Lower lobe of right lung (tissue), 2 donors: Measurements from ENCODE around the gene NFIA. TPM values are rescaled to one million over a fixed set of nuclear protein-coding genes. Genes with fewer than 3 reads are reported as not detected.

Experiments
- ATAC-seq, 2 donors: fragments of 200-7000 bp; cut with Tn5 transposase; one replicate each; pipeline ENCODE4 v1.9.1; 2020 to 2022; ENCODE audit warnings: mild to moderate bottlenecking in 2 of 2, moderate library complexity in 2 of 2
- DNase-seq: peaks from one replicate; pipeline ENCODE4 v3.0.0-alpha.2; 2020
- H3K27ac ChIP-seq: fragments of 200-600 bp; one replicate; pipeline ENCODE4 v1.8.0; 2022
- H3K27me3 ChIP-seq: fragments of 200-600 bp; one replicate; pipeline ENCODE4 v1.8.0; 2022; ENCODE audit warnings: low read depth
- H3K36me3 ChIP-seq: fragments of 200-600 bp; one replicate; pipeline ENCODE4 v1.8.0; 2022; ENCODE audit warnings: mild to moderate bottlenecking
- H3K4me1 ChIP-seq: fragments of 200-600 bp; one replicate; pipeline ENCODE4 v1.8.0; 2022
- H3K4me3 ChIP-seq: fragments of 200-600 bp; one replicate; pipeline ENCODE4 v1.8.0; 2022; ENCODE audit warnings: mild to moderate bottlenecking
- H3K9me3 ChIP-seq: fragments of 200-600 bp; one replicate; pipeline ENCODE4 v1.8.0; 2022
- CTCF ChIP-seq: fragments of 200-600 bp; IDR thresholded peaks from one replicate; pipeline ENCODE4 v1.8.0; 2022; ENCODE audit warnings: antibody characterized with exemption, mild to moderate bottlenecking
- intact Hi-C: fragments of 100-400 bp; cut with DNase I; formaldehyde crosslinking; loops from one replicate; pipeline ENCODE4 v1.11.0; 2022
- total RNA-seq: library from RNA; stranded (reverse); fragmentation: NEBNext Ultra II Directional; extraction: Animal tissue kit (Norgen Biotek cat#: 25700); gene quantifications from one replicate; pipeline ENCODE4 v1.2.1, GENCODE V29; 2021
- donor health status: DM: no; HTN: yes; CAD: no; lungs with severe emphysema.

The NFIA gene
- total RNA-seq, 1 donor from 2014 or later: 70.0 TPM

GRCh38 chr1:61080413-61081143 is 1.8 kb upstream of the NFIA start:
- DNase-seq (no peak), ATAC-seq (no peak)
- H3K4me1 ChIP-seq: peaks cover 43% of the 10 kb centered on the region
- intact Hi-C loops: no loop called here
- peak overlapping the region; percentile 96 for H3K27ac ChIP-seq
- H3K27me3 ChIP-seq: no peaks in the 10 kb centered on the region
- no peaks in the 10 kb centered on the region for H3K9me3 ChIP-seq
- H3K36me3 ChIP-seq: no peaks in the 10 kb centered on the region
- TF ChIP-seq CTCF: no peak
- peak overlapping the region; percentile 83 for H3K4me3 ChIP-seq

- Histone ChIP-seq H3K27me3 (no peaks in the 10 kb centered on the region), H3K4me1 (peaks cover 40% of the 10 kb centered on the region), H3K4me3 (peak overlapping the region; percentile 83), H3K36me3 (no peaks in the 10 kb centered on the region), H3K27ac (peak overlapping the region; percentile 96), H3K9me3 (no peaks in the 10 kb centered on the region)
- intact Hi-C loops: no loop called here
- DNase-seq (no peak), ATAC-seq (no peak)
- no peak for TF ChIP-seq CTCF
These were observed 1.1 kb upstream of the NFIA start for GRCh38 chr1:61081144-61081685.

GRCh38 chr1:61081686-61082310 is 563 bp upstream of the NFIA start:
- Histone ChIP-seq H3K27ac (peak overlapping the region; percentile 96), H3K27me3 (no peaks in the 10 kb centered on the region), H3K4me3 (peak overlapping the region; percentile 83), H3K9me3 (no peaks in the 10 kb centered on the region), H3K4me1 (peaks cover 35% of the 10 kb centered on the region), H3K36me3 (no peaks in the 10 kb centered on the region)
- peak; percentile 62 for DNase-seq
- intact Hi-C loops: no loop called here
- no peak for TF ChIP-seq CTCF
- ATAC-seq: no peak

GRCh38 chr1:61083013-61083806 is 849 bp downstream of the NFIA start:
- Histone ChIP-seq H3K27me3 (no peaks in the 10 kb centered on the region), H3K4me1 (peaks cover 40% of the 10 kb centered on the region), H3K9me3 (no peaks in the 10 kb centered on the region), H3K27ac (peak overlapping the region; percentile 96), H3K36me3 (no peaks in the 10 kb centered on the region), H3K4me3 (peak overlapping the region; percentile 83)
- ATAC-seq: peak; percentile 62 to 71
- intact Hi-C loops: no loop called here
- peak; percentile 61 for DNase-seq
- TF ChIP-seq CTCF: no peak

- Histone ChIP-seq H3K4me1 (peaks cover 32% of the 10 kb centered on the region), H3K36me3 (peaks cover 7% of the 10 kb centered on the region), H3K27ac (peak overlapping the region; percentile 96), H3K27me3 (no peaks in the 10 kb centered on the region), H3K4me3 (peak overlapping the region; percentile 83), H3K9me3 (no peaks in the 10 kb centered on the region)
- intact Hi-C loops: no loop called here
- DNase-seq: no peak
- ATAC-seq: no peak
- TF ChIP-seq CTCF: no peak
These were observed 1.6 kb downstream of the NFIA start for GRCh38 chr1:61083807-61084440.
